GM21825 (cell line): ENCODE measurements around the gene C5orf15.

Experiments used
- ATAC-seq: cut with Tn5 transposase; IDR thresholded peaks from one replicate; pipeline ENCODE4 v1.9.1; 2021; ENCODE audit warnings: mild to moderate bottlenecking, moderate library complexity; ENCODE audit not compliant: unreplicated experiment

C5orf15 gene

GRCh38 chr5:133925866-133926488, 42.4 kb downstream of the C5orf15 start:
- no peak for ATAC-seq

- ATAC-seq = no peak
Observed at GRCh38 chr5:133925269-133925668, 43.2 kb downstream of the C5orf15 start.

GRCh38 chr5:133924221-133924920, 44.1 kb downstream of the C5orf15 start:
- ATAC-seq = no peak

- ATAC-seq = no peak
Observed at GRCh38 chr5:133921979-133922378, 46.4 kb downstream of the C5orf15 start.

- no peak for ATAC-seq
Observed at GRCh38 chr5:133921069-133921468, 47.4 kb downstream of the C5orf15 start.

- no peak for ATAC-seq
Observed at GRCh38 chr5:133919148-133920136, 49.0 kb downstream of the C5orf15 start.

- no peak for ATAC-seq
Observed at GRCh38 chr5:133918731-133919130, 49.7 kb downstream of the C5orf15 start.

GRCh38 chr5:133918316-133918715, 50.1 kb downstream of the C5orf15 start:
- no peak for ATAC-seq

- no peak for ATAC-seq
Observed at GRCh38 chr5:133917785-133918184, 50.6 kb downstream of the C5orf15 start.

GRCh38 chr5:133916914-133917313, 51.5 kb downstream of the C5orf15 start:
- ATAC-seq = no peak

- no peak for ATAC-seq
Observed at GRCh38 chr5:133916479-133916878, 51.9 kb downstream of the C5orf15 start.

GRCh38 chr5:133914434-133914833, 54.0 kb downstream of the C5orf15 start:
- no peak for ATAC-seq

- ATAC-seq = no peak
Observed at GRCh38 chr5:133913413-133914155, 54.8 kb downstream of the C5orf15 start.

- no peak for ATAC-seq
Observed at GRCh38 chr5:133912951-133913350, 55.5 kb downstream of the C5orf15 start.

GRCh38 chr5:133910571-133910970, 57.9 kb downstream of the C5orf15 start:
- ATAC-seq = no peak

GRCh38 chr5:133909603-133910002, 58.8 kb downstream of the C5orf15 start:
- ATAC-seq = no peak

- no peak for ATAC-seq
Observed at GRCh38 chr5:133907075-133907474, 61.4 kb downstream of the C5orf15 start.

- ATAC-seq = no peak
Observed at GRCh38 chr5:133906303-133906702, 62.1 kb downstream of the C5orf15 start.
